ENCODE measurements around the gene UNC5C. TPM values are rescaled to one million over a fixed set of nuclear protein-coding genes. Genes with fewer than 3 reads are reported as not detected.

UNC5C gene
- total RNA-seq, 2 experiments from 2014 or later: not detected

- no peak for TF ChIP-seq CTCF (IDR thresholded peaks at IDR 0.05)
- Mint-ChIP-seq H3K27me3 (no peaks in the 10 kb centered on the region), H3K9me3 (no peaks in the 10 kb centered on the region), H3K4me3 (no peak overlapping the region), H3K4me1 (ENCODE audit: low read depth) (no peaks in the 10 kb centered on the region), H3K36me3 (ENCODE audit: low read depth) (no peaks in the 10 kb centered on the region), H3K27ac (no peak overlapping the region)
- CTCF ChIA-PET: no interaction called here
- intact Hi-C loops (cut with micrococcal nuclease): no loop called here
- ATAC-seq (no peak), DNase-seq (no peak)
- POLR2A ChIA-PET: no interaction called here
Measured at GRCh38 chr4:95220205-95221175, 328.3 kb downstream of the UNC5C start.

GRCh38 chr4:95219109-95219508 lies 329.7 kb downstream of the UNC5C start:
- Mint-ChIP-seq H3K4me3 (no peak overlapping the region), H3K9me3 (no peaks in the 10 kb centered on the region), H3K36me3 (ENCODE audit: low read depth) (no peaks in the 10 kb centered on the region), H3K27me3 (no peaks in the 10 kb centered on the region), H3K27ac (no peak overlapping the region), H3K4me1 (ENCODE audit: low read depth) (no peaks in the 10 kb centered on the region)
- ATAC-seq (no peak), DNase-seq (no peak)
- ChIA-PET POLR2A (no interaction called here), CTCF (interaction anchor here (0.7 to 1.5 kb wide), 3 partner anchors 12 to 32 kb away, joined by 3 read pairs; no protein-coding TSS in a partner anchor)
- intact Hi-C loops (cut with micrococcal nuclease): no loop called here
- no peak for TF ChIP-seq CTCF (IDR thresholded peaks at IDR 0.05)

- ChIA-PET CTCF (no interaction called here), POLR2A (no interaction called here)
- Mint-ChIP-seq H3K4me3 (no peak overlapping the region), H3K27me3 (no peaks in the 10 kb centered on the region), H3K9me3 (no peaks in the 10 kb centered on the region), H3K36me3 (ENCODE audit: low read depth) (no peaks in the 10 kb centered on the region), H3K4me1 (ENCODE audit: low read depth) (no peaks in the 10 kb centered on the region), H3K27ac (no peak overlapping the region)
- DNase-seq (no peak), ATAC-seq (no peak)
- TF ChIP-seq CTCF (IDR thresholded peaks at IDR 0.05): no peak
- intact Hi-C loops (cut with micrococcal nuclease): no loop called here
Measured at GRCh38 chr4:95217197-95217596, 331.6 kb downstream of the UNC5C start.

- no peak for DNase-seq
- H3K27ac Mint-ChIP-seq: no peak overlapping the region
- POLR2A ChIA-PET: no interaction called here
- intact Hi-C loops (cut with micrococcal nuclease): no loop called here
- H3K27me3 Mint-ChIP-seq: no peaks in the 10 kb centered on the region
- CTCF ChIA-PET: no interaction called here
- H3K9me3 Mint-ChIP-seq: no peaks in the 10 kb centered on the region
- no peak for TF ChIP-seq CTCF (IDR thresholded peaks at IDR 0.05)
- no peaks in the 10 kb centered on the region for H3K36me3 Mint-ChIP-seq (ENCODE audit: low read depth)
- no peak overlapping the region for H3K4me3 Mint-ChIP-seq
- H3K4me1 Mint-ChIP-seq (ENCODE audit: low read depth): no peaks in the 10 kb centered on the region
- no peak for ATAC-seq
Measured at GRCh38 chr4:95216636-95217035, 332.1 kb downstream of the UNC5C start.

GRCh38 chr4:95215991-95216605 lies 332.7 kb downstream of the UNC5C start:
- ChIA-PET CTCF (no interaction called here), POLR2A (no interaction called here)
- Mint-ChIP-seq H3K4me1 (ENCODE audit: low read depth) (no peaks in the 10 kb centered on the region), H3K27ac (no peak overlapping the region), H3K27me3 (no peaks in the 10 kb centered on the region), H3K4me3 (no peak overlapping the region), H3K36me3 (ENCODE audit: low read depth) (no peaks in the 10 kb centered on the region), H3K9me3 (no peaks in the 10 kb centered on the region)
- no peak for DNase-seq
- intact Hi-C loops (cut with micrococcal nuclease): no loop called here
- TF ChIP-seq CTCF (IDR thresholded peaks at IDR 0.05): no peak
- ATAC-seq: no peak

Data from activated CD8-positive, alpha-beta T cell treated with anti-CD3 and anti-CD28 coated beads for 36 hours (primary cell).